B cell (primary cell): Measurements from ENCODE around the gene EFCAB13. TPM values are rescaled to one million over a fixed set of nuclear protein-coding genes. Genes with fewer than 3 reads are reported as not detected.
"Not testable (repeated sequence)": the region's sequence is repeated elsewhere in the genome, so short reads cannot be mapped to it uniquely, and the experiment has no call there.

Experiments
- ATAC-seq: fragments of 200-7000 bp; cut with Tn5 transposase; one replicate; pipeline ENCODE4 v1.10.0; 2021; ENCODE audit warnings: low read depth, mild to moderate bottlenecking, moderate number of reproducible peaks, moderate library complexity
- CTCF ChIA-PET: fragments of 350-600 bp; sonication (Branson Sonifier 250); formaldehyde crosslinking; loops from one replicate; lab custom pipeline; 2021; ENCODE audit warnings: antibody characterized with exemption, inconsistent platforms; lab: Charles Lee
- POLR2A ChIA-PET: fragments of 350-600 bp; sonication (Branson Sonifier 250); formaldehyde crosslinking; loops from one replicate; lab custom pipeline; 2021; ENCODE audit warnings: antibody characterized with exemption; lab: Charles Lee
- DNase-seq: peaks from one replicate; pipeline ENCODE4 v3.0.0; 2013
- H2AFZ ChIP-seq: 2 replicates; pipeline ENCODE4 v1.6.1; 2012; ENCODE audit warnings: mild to moderate bottlenecking, low read depth, low read length; ENCODE audit not compliant: insufficient read depth, poor library complexity, severe bottlenecking
- H3K27ac ChIP-seq, 2 donors: 1 replicate in 1 of 2; 2 replicates in 1 of 2; pipeline ENCODE4 v1.5.1; 2012 to 2013; ENCODE audit warnings: low read length in 2 of 2, mild to moderate bottlenecking in 2 of 2, moderate library complexity in 1 of 2
- H3K27me3 ChIP-seq, 4 experiments: fragments of 200-600 bp in 1 of 4; sonication (generic) in 1 of 4; replicated peaks in 1 of 4; 1 replicate in 2 of 4; 2 replicates in 2 of 4; pipeline versions ENCODE4 v1.6.1 to v1.7.0; 2013 to 2016; ENCODE audit warnings: low read length in 3 of 4, mild to moderate bottlenecking in 2 of 4, mixed read lengths in 1 of 4, moderate library complexity in 1 of 4; ENCODE audit not compliant: insufficient read depth in 4 of 4, control insufficient read depth in 3 of 4; ENCODE audit errors: control extremely low read depth in 1 of 4
- H3K36me3 ChIP-seq, 2 experiments: replicated peaks in 1 of 2; 1 replicate in 1 of 2; 2 replicates in 1 of 2; pipeline versions ENCODE4 v1.6.1 to v1.7.1; 2013; ENCODE audit warnings: low read length in 1 of 2; ENCODE audit not compliant: insufficient read depth in 2 of 2, control insufficient read depth in 1 of 2; ENCODE audit errors: control extremely low read depth in 1 of 2, extremely low read depth in 1 of 2
- H3K4me1 ChIP-seq, 2 donors: fragments of 200-600 bp in 1 of 2; sonication (generic) in 1 of 2; 1 replicate in 1 of 2; 2 replicates in 1 of 2; pipeline versions ENCODE4 v1.5.1 to v1.6.1; 2013 to 2017; ENCODE audit warnings: low read length in 2 of 2; ENCODE audit not compliant: control insufficient read depth in 2 of 2, insufficient read depth in 2 of 2
- H3K4me2 ChIP-seq: replicated peaks from 2 replicates; pipeline ENCODE3; 2012; ENCODE audit warnings: mild to moderate bottlenecking, low read depth, low read length; ENCODE audit not compliant: poor library complexity, severe bottlenecking
- H3K4me3 ChIP-seq, 5 experiments: fragments of 200-600 bp in 1 of 5; sonication (generic) in 1 of 5; 1 replicate in 3 of 5; 2 replicates in 2 of 5; pipeline versions ENCODE4 v1.5.1 to v1.7.0; 2011 to 2016; ENCODE audit warnings: low read length in 4 of 5, mild to moderate bottlenecking in 4 of 5, low read depth in 2 of 5, control low read depth in 1 of 5, moderate library complexity in 1 of 5; ENCODE audit not compliant: insufficient read depth in 1 of 5; ENCODE audit errors: control extremely low read depth in 1 of 5, extremely low read depth in 1 of 5
- H3K79me2 ChIP-seq: fragments of 200-600 bp; sonication (generic); one replicate; pipeline ENCODE4 v1.6.0; 2016; ENCODE audit warnings: low read length; ENCODE audit not compliant: control insufficient read depth, insufficient read depth
- H3K9ac ChIP-seq: fragments of 200-600 bp; sonication (generic); 2 replicates; pipeline ENCODE4 v1.6.1; 2017; ENCODE audit warnings: mild to moderate bottlenecking, low read length, moderate library complexity
- H3K9me3 ChIP-seq, 3 donors: one replicate each; pipeline versions ENCODE4 v1.6.1 to v1.7.1; 2013; ENCODE audit warnings: low read length in 2 of 3; ENCODE audit not compliant: control insufficient read depth in 2 of 3, insufficient read depth in 1 of 3; ENCODE audit errors: control extremely low read depth in 1 of 3
- H4K20me1 ChIP-seq: 2 replicates; pipeline ENCODE4 v1.6.0; 2012; ENCODE audit warnings: mild to moderate bottlenecking, low read length; ENCODE audit not compliant: insufficient read depth, control insufficient read depth, poor library complexity, severe bottlenecking
- H3K27ac Mint-ChIP-seq: one replicate; pipeline ENCODE4 v1.8.0; 2021; ENCODE audit warnings: mixed read lengths
- H3K27me3 Mint-ChIP-seq: one replicate; pipeline ENCODE4 v1.8.0; 2021; ENCODE audit warnings: mixed read lengths
- H3K4me1 Mint-ChIP-seq: one replicate; pipeline ENCODE4 v1.8.0; 2021; ENCODE audit warnings: mixed read lengths
- H3K4me3 Mint-ChIP-seq: one replicate; pipeline ENCODE4 v1.8.0; 2021; ENCODE audit warnings: mixed read lengths
- H3K9me3 Mint-ChIP-seq: one replicate; pipeline ENCODE4 v1.8.0; 2022; ENCODE audit warnings: mixed read lengths; ENCODE audit not compliant: insufficient read depth
- EZH2 ChIP-seq: IDR thresholded peaks from 2 replicates; pipeline ENCODE4 v1.6.1; 2012; ENCODE audit warnings: borderline replicate concordance, low read depth, mild to moderate bottlenecking, moderate library complexity, low read length; ENCODE audit not compliant: insufficient read depth, poor library complexity, severe bottlenecking
- whole genome bisulfite sequencing: methylation state at CpG from one replicate; pipeline ENCODE4 v1.1.5; 2013; ENCODE audit warnings: missing lambda C conversion rate; ENCODE audit not compliant: insufficient coverage; 5-methylcytosine and 5-hydroxymethylcytosine counted together
- intact Hi-C: fragments of 100-400 bp; cut with micrococcal nuclease; formaldehyde crosslinking; loops from one replicate; pipeline ENCODE4 v1.10.0; 2022
- polyA plus RNA-seq: library from polyadenylated mRNA; depleted of rRNA; stranded (reverse); fragments of >200 nt; gene quantifications from 2 replicates; pipeline ENCODE4 v1.2.3, GENCODE V29; 2012
- total RNA-seq, 2 donors: library from RNA; stranded (reverse); fragments of 120-200 nt in 1 of 2; gene quantifications; 1 replicate in 1 of 2; 2 replicates in 1 of 2; pipeline versions ENCODE4 v1.2.3 to v1.2.4, GENCODE V29; 2013 to 2022
- TF ChIP-seq, protein P1 (sequence below): fragments of 200-600 bp; IDR thresholded peaks from one replicate; pipeline ENCODE4 v1.8.0; 2022; ENCODE audit warnings: antibody characterized with exemption, mild to moderate bottlenecking

EFCAB13 gene
- total and polyA plus RNA-seq, 2 donors (not counting 1 experiment from before 2014, with no cell fraction given), result 5.4 to 86.5 TPM

DNA sequence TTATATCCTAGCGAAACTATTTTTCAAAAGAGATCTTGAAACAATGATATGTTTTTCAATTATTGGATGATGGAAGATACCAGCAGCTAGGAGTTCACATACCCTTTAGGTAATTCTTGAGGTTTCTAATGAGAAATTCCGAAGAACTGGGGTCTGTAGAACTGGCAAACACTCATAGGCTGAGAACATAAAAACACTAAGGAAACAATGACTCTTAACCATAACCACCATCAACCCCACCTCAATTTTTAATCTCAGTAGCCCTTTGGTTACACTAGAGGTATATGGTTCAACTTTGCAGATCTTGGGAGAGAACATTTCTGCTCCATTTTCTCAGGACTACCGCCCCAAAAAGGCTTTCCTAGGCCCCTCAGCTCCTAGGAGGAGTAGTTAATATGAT lies 141.4 kb downstream of the EFCAB13 start:
- H3K36me3 ChIP-seq, result no peaks in the 10 kb centered on the region
- H3K4me1 Mint-ChIP-seq, result no peaks in the 10 kb centered on the region
- H3K9me3 ChIP-seq, result no peaks in the 10 kb centered on the region
- H3K27ac ChIP-seq, result no peak overlapping the region
- H3K4me3 Mint-ChIP-seq, result no peak overlapping the region
- DNase-seq (no peak), ATAC-seq (no peak)
- TF ChIP-seq EZH2, result no peak
- TF ChIP-seq, protein P1, sequence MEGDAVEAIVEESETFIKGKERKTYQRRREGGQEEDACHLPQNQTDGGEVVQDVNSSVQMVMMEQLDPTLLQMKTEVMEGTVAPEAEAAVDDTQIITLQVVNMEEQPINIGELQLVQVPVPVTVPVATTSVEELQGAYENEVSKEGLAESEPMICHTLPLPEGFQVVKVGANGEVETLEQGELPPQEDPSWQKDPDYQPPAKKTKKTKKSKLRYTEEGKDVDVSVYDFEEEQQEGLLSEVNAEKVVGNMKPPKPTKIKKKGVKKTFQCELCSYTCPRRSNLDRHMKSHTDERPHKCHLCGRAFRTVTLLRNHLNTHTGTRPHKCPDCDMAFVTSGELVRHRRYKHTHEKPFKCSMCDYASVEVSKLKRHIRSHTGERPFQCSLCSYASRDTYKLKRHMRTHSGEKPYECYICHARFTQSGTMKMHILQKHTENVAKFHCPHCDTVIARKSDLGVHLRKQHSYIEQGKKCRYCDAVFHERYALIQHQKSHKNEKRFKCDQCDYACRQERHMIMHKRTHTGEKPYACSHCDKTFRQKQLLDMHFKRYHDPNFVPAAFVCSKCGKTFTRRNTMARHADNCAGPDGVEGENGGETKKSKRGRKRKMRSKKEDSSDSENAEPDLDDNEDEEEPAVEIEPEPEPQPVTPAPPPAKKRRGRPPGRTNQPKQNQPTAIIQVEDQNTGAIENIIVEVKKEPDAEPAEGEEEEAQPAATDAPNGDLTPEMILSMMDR, result no peak
- intact Hi-C loops, result no loop called here
- POLR2A ChIA-PET, result no interaction called here
- no peaks in the 10 kb centered on the region for H4K20me1 ChIP-seq
- no peaks in the 10 kb centered on the region for H3K27me3 Mint-ChIP-seq
- H3K79me2 ChIP-seq, result no peaks in the 10 kb centered on the region
- H3K9ac ChIP-seq, result no peak overlapping the region
- no peak overlapping the region for H3K4me3 ChIP-seq
- WGBS, result no CpG with 5 or more reads among the region's 3 CpGs
- no peaks in the 10 kb centered on the region for H3K9me3 Mint-ChIP-seq
- no peak overlapping the region for H3K27ac Mint-ChIP-seq
- H3K4me2 ChIP-seq, result no peak overlapping the region
- no peaks in the 10 kb centered on the region for H3K27me3 ChIP-seq
- H2AFZ ChIP-seq, result no peak overlapping the region
- CTCF ChIA-PET, result no interaction called here
- no peaks in the 10 kb centered on the region for H3K4me1 ChIP-seq

- H3K79me2 ChIP-seq, H3K9ac ChIP-seq, ATAC-seq, CTCF ChIA-PET, H3K4me1 Mint-ChIP-seq, H3K4me3 ChIP-seq, H3K9me3 ChIP-seq, H3K27me3 ChIP-seq, H3K36me3 ChIP-seq, H3K4me1 ChIP-seq, H2AFZ ChIP-seq, H4K20me1 ChIP-seq, H3K9me3 Mint-ChIP-seq, DNase-seq, intact Hi-C loops, POLR2A ChIA-PET, H3K4me2 ChIP-seq, H3K4me3 Mint-ChIP-seq, H3K27ac Mint-ChIP-seq, H3K27ac ChIP-seq, H3K27me3 Mint-ChIP-seq: not testable (repeated sequence)
- WGBS, result 100% methylated on average over 4 of the region's 4 CpGs
Measured at GRCh38 chr17:47466976-47467375, 143.2 kb downstream of the EFCAB13 start.
